ENCODE data around the gene FAM114A2. TPM values are rescaled to one million over a fixed set of nuclear protein-coding genes. Genes with fewer than 3 reads are reported as not detected.

Gene FAM114A2
- total RNA-seq, 1 donor: 40.9 TPM

GRCh38 chr5:153941265-153941664, 97.4 kb downstream of the FAM114A2 start:
- no peaks in the 10 kb centered on the region for H3K36me3 ChIP-seq (ENCODE audit: insufficient read depth, low read length)
- H3K4me2 ChIP-seq (ENCODE audit: insufficient read depth, low read length): no peak overlapping the region
- no peaks in the 10 kb centered on the region for H4K20me1 ChIP-seq (ENCODE audit: insufficient read depth, low read length)
- H3K4me3 ChIP-seq (ENCODE audit: insufficient read depth, low read length): no peak overlapping the region
- no peaks in the 10 kb centered on the region for H3K27me3 ChIP-seq (ENCODE audit: insufficient read depth, low read length)
- no peak overlapping the region for H3K27ac ChIP-seq (ENCODE audit: low read depth, low read length)
- H2AFZ ChIP-seq (ENCODE audit: low read length): no peak overlapping the region
- TF ChIP-seq CTCF (IDR thresholded peaks at IDR 0.05; ENCODE audit: extremely low read depth, low read depth, low read length): no peak
- DNase-seq (ENCODE audit: insufficient read length, low spot score, missing footprints): no peak
- peaks cover 6% of the 10 kb centered on the region for H3K9me3 ChIP-seq (ENCODE audit: low read depth, low read length)
- no peaks in the 10 kb centered on the region for H3K79me2 ChIP-seq (ENCODE audit: insufficient read depth, low read length)
- no peaks in the 10 kb centered on the region for H3K4me1 ChIP-seq (ENCODE audit: insufficient read depth, low read length)

Other genes with a start within 250 kb of the FAM114A2 start
- 84.3 and 90.1 TPM in 2 replicates for gene MFAP3, start 57 bp upstream of the FAM114A2 start, total RNA-seq
- gene GALNT10, start 151.8 kb upstream of the FAM114A2 start, total RNA-seq: 62.2 and 84.0 TPM in 2 replicates

Data from osteoblast (primary cell).